NCI-H1417 treated with DMSO at 0.1 percent for 48 hours (cell line): Measurements from ENCODE around the gene HPS6.

Experiments used
- DNase-seq: peaks from one replicate; lab custom pipeline; 2025; lab: John Stamatoyannopoulos, UW

HPS6 gene

GRCh38 chr10:102068216-102068615, 3.1 kb downstream of the HPS6 start:
- DNase-seq, result no peak

- no peak for DNase-seq
Measured at GRCh38 chr10:102069071-102069470, 3.9 kb downstream of the HPS6 start.

- no peak for DNase-seq
Measured at GRCh38 chr10:102072673-102073527, 7.8 kb downstream of the HPS6 start.

GRCh38 chr10:102083541-102083940, 18.4 kb downstream of the HPS6 start:
- no peak for DNase-seq

- DNase-seq, result no peak
Measured at GRCh38 chr10:102085336-102085735, 20.2 kb downstream of the HPS6 start.

- no peak for DNase-seq
Measured at GRCh38 chr10:102086196-102086595, 21.0 kb downstream of the HPS6 start.

- no peak for DNase-seq
Measured at GRCh38 chr10:102090772-102091171, 25.6 kb downstream of the HPS6 start.

GRCh38 chr10:102096449-102096848, 31.3 kb downstream of the HPS6 start:
- no peak for DNase-seq

GRCh38 chr10:102101152-102101551, 36.0 kb downstream of the HPS6 start:
- no peak for DNase-seq

GRCh38 chr10:102102421-102102820, 37.3 kb downstream of the HPS6 start:
- no peak for DNase-seq

- no peak for DNase-seq
Measured at GRCh38 chr10:102106998-102107397, 41.8 kb downstream of the HPS6 start.

- DNase-seq, result no peak
Measured at GRCh38 chr10:102109166-102110116, 44.3 kb downstream of the HPS6 start.

GRCh38 chr10:102111276-102111675, 46.1 kb downstream of the HPS6 start:
- DNase-seq, result no peak

- no peak for DNase-seq
Measured at GRCh38 chr10:102112210-102112817, 47.2 kb downstream of the HPS6 start.

GRCh38 chr10:102113261-102113955, 48.3 kb downstream of the HPS6 start:
- no peak for DNase-seq

GRCh38 chr10:102113956-102114857, 49.1 kb downstream of the HPS6 start:
- no peak for DNase-seq

GRCh38 chr10:102114861-102115618, 49.9 kb downstream of the HPS6 start:
- no peak for DNase-seq

GRCh38 chr10:102115775-102116174, 50.6 kb downstream of the HPS6 start:
- no peak for DNase-seq

- DNase-seq, result no peak
Measured at GRCh38 chr10:102116656-102117055, 51.5 kb downstream of the HPS6 start.
